CD4-positive, CD25-positive, alpha-beta regulatory T cell (primary cell): ENCODE data around the gene PLD4. TPM values are rescaled to one million over a fixed set of nuclear protein-coding genes. Genes with fewer than 3 reads are reported as not detected.
"Not testable (repeated sequence)": the region's sequence is repeated elsewhere in the genome, so short reads cannot be mapped to it uniquely, and the experiment has no call there.

Experiments used
- ATAC-seq, 2 donors: fragments of 150-1000 bp; cut with Tn5 transposase; one replicate each; pipeline ENCODE4 v1.10.0; 2021; ENCODE audit warnings: low read depth in 2 of 2, moderate number of reproducible peaks in 2 of 2, moderate library complexity in 1 of 2
- DNase-seq, 3 donors: peaks; one replicate each; pipeline versions ENCODE4 v3.0.0 to v3.0.0-alpha.2; 2012 to 2022; ENCODE audit warnings: mixed read lengths in 1 of 3
- H3K27ac ChIP-seq: one replicate; pipeline ENCODE4 v1.7.0; 2013; ENCODE audit warnings: mild to moderate bottlenecking, low read length; ENCODE audit not compliant: insufficient read depth, poor library complexity, severe bottlenecking
- H3K27me3 ChIP-seq: one replicate; pipeline ENCODE4 v1.7.0; 2013; ENCODE audit warnings: low read length; ENCODE audit not compliant: control insufficient read depth, insufficient read depth
- H3K36me3 ChIP-seq: one replicate; pipeline ENCODE4 v1.7.0; 2013; ENCODE audit warnings: mild to moderate bottlenecking, low read length, moderate library complexity; ENCODE audit not compliant: control insufficient read depth, insufficient read depth
- H3K4me1 ChIP-seq: 2 replicates; pipeline ENCODE4 v1.7.0; 2013; ENCODE audit warnings: mild to moderate bottlenecking, low read length; ENCODE audit not compliant: insufficient read depth, control insufficient read depth, poor library complexity, severe bottlenecking
- H3K4me3 ChIP-seq: one replicate; pipeline ENCODE4 v1.7.0; 2013; ENCODE audit warnings: low read depth, mild to moderate bottlenecking, low read length, moderate library complexity
- H3K9me3 ChIP-seq, 2 experiments: 1 replicate in 1 of 2; 2 replicates in 1 of 2; pipeline ENCODE4 v1.7.0; 2013; ENCODE audit warnings: low read length in 2 of 2, mild to moderate bottlenecking in 1 of 2, moderate library complexity in 1 of 2; ENCODE audit not compliant: control insufficient read depth in 2 of 2
- H3K27ac Mint-ChIP-seq, 3 donors: one replicate each; pipeline ENCODE4 v1.8.0; 2020 to 2022; ENCODE audit warnings: mild to moderate bottlenecking in 3 of 3, mixed read lengths in 3 of 3, moderate library complexity in 2 of 3
- H3K27me3 Mint-ChIP-seq: one replicate; pipeline ENCODE4 v1.8.0; 2022; ENCODE audit warnings: mild to moderate bottlenecking, mixed read lengths
- H3K36me3 Mint-ChIP-seq: one replicate; pipeline ENCODE4 v1.8.0; 2020; ENCODE audit warnings: mixed read lengths
- H3K4me1 Mint-ChIP-seq, 4 donors: one replicate each; pipeline ENCODE4 v1.8.0; 2020 to 2022; ENCODE audit warnings: mixed read lengths in 4 of 4, mild to moderate bottlenecking in 1 of 4
- H3K4me3 Mint-ChIP-seq, 4 donors: one replicate each; pipeline ENCODE4 v1.8.0; 2020 to 2022; ENCODE audit warnings: mild to moderate bottlenecking in 4 of 4, mixed read lengths in 4 of 4, moderate library complexity in 3 of 4
- H3K9me3 Mint-ChIP-seq, 7 donors: one replicate each; pipeline ENCODE4 v1.8.0; 2020 to 2022; ENCODE audit warnings: mixed read lengths in 7 of 7, mild to moderate bottlenecking in 3 of 7, moderate library complexity in 2 of 7
- polyA plus RNA-seq, 4 donors: library from polyadenylated mRNA; unstranded; fragments of 300-500 nt; fragmentation: Illumina TruSeq; gene quantifications; one replicate each; pipeline ENCODE4 v1.2.3, GENCODE V29; 2021
- total RNA-seq: library from RNA; stranded (reverse); gene quantifications from one replicate; pipeline ENCODE4 v1.2.3, GENCODE V29; 2022

PLD4 gene
- total and polyA plus RNA-seq, 5 donors from 2014 or later, result 0.34 to 0.69 TPM; not detected in 3

DNA sequence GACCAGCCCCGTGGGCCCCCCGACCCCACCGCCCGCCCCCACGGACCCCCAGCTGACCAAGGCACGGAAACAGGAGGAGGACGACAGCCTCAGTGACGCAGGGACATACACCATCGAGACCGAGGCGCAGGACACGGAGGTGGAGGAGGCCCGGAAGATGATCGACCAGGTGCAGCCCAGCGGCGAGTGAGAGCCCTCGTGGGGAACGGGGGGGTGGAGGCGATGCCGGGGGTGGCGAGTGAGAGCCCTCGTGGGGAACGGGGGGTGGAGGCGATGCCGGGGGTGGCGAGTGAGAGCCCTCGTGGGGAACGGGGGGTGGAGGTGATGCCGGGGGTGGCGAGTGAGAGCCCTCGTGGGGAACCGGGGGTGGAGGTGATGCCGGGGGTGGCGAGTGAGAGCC lies 40.3 kb upstream of the PLD4 start:
- not testable (repeated sequence) for H3K27me3 ChIP-seq, H3K27ac ChIP-seq, H3K27ac Mint-ChIP-seq, H3K4me3 ChIP-seq, H3K9me3 ChIP-seq, H3K4me3 Mint-ChIP-seq, ATAC-seq, H3K36me3 Mint-ChIP-seq, H3K4me1 ChIP-seq, H3K36me3 ChIP-seq, H3K4me1 Mint-ChIP-seq, H3K9me3 Mint-ChIP-seq, H3K27me3 Mint-ChIP-seq, DNase-seq

DNA sequence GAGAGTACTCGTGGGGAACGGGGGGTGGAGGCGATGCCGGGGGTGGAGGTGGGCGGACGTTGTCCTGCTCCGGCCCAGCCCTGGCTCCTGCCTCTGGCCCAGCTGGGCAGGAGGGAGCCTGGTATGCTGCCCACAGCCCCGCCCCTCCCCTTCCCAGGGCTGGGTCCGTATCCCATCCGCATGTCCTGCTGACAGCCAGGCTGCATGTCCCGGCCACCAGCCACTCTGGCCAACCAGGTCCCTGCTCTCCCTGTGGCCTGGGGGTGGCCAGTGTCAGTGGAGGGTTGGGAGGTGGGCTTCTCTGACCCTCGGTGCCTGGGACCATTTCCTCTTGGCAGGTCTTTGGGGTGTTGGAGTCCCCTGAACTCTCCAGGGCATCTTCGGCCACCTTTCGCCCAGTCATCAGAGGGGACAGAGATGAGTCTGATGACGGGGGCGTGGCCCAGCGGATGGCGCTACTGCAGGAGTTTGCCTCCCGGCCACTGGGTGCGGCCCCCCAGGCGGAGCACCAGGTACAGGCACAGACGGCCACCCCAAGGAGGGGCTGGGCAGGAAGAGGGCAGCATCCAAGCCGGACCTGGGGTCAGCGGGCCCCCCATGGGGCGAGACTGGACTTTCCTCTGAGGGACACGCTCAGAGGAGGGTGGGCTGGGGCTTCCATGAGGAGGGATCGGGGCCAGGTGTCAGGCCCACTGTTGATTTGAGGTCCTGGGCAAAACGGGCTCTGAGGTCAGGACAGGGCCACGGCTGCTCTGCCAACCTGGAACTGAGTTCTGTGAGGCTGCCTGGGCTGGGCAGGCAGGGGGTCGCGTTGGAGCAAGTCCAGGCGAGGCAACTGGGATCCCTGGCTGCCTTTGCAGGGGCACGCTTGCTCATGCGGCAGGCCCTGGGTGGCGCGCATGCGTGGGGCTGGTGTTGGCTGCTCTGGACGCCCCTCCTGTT lies 39.4 kb upstream of the PLD4 start:
- ATAC-seq, result no peak
- no peaks in the 10 kb centered on the region for H3K9me3 ChIP-seq
- Mint-ChIP-seq H3K27me3 (no peaks in the 10 kb centered on the region), H3K4me1 (no peaks in the 10 kb centered on the region), H3K9me3 (peaks cover 0 to 1% (median 0%) of the 10 kb centered on the region in 7 donors), H3K27ac (no peak overlapping the region), H3K4me3 (no peak overlapping the region), H3K36me3 (no peaks in the 10 kb centered on the region)
- H3K4me3 ChIP-seq, result no peak overlapping the region
- H3K36me3 ChIP-seq, result no peaks in the 10 kb centered on the region
- H3K27ac ChIP-seq, result no peak overlapping the region
- DNase-seq, result no peak
- no peaks in the 10 kb centered on the region for H3K4me1 ChIP-seq
- no peaks in the 10 kb centered on the region for H3K27me3 ChIP-seq

DNA sequence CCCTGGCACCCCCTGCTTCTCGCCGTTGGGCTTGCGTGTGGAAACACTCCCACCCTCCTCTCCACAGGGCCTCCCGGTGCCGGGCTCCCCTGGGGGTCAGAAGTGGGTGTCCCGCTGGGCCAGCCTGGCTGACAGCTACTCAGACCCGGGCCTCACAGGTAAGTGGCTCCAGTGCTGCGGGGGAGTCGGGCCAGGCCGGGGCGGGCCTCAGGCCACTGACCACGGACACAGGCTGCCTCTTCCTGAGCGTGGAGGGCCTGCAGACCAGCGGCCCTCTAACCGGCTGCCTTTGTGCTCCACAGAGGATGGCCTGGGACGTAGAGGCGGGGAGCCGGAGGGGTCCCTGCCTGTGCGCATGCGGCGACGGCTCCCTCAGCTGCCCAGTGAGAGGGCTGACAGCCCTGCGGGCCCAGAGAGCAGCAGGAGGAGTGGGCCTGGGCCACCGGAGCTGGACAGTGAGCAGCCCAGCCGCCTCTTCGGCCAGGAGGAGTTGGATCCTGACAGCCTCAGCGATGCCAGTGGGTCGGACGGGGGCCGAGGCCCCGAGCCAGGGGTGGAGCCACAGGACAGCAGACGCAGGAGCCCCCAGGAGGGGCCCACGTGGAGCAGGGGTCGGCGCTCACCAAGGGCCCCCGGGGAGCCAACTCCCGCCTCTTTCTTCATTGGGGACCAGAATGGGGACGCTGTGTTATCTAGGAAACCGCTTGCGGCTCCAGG lies 38.5 kb upstream of the PLD4 start:
- no peak for DNase-seq

DNA sequence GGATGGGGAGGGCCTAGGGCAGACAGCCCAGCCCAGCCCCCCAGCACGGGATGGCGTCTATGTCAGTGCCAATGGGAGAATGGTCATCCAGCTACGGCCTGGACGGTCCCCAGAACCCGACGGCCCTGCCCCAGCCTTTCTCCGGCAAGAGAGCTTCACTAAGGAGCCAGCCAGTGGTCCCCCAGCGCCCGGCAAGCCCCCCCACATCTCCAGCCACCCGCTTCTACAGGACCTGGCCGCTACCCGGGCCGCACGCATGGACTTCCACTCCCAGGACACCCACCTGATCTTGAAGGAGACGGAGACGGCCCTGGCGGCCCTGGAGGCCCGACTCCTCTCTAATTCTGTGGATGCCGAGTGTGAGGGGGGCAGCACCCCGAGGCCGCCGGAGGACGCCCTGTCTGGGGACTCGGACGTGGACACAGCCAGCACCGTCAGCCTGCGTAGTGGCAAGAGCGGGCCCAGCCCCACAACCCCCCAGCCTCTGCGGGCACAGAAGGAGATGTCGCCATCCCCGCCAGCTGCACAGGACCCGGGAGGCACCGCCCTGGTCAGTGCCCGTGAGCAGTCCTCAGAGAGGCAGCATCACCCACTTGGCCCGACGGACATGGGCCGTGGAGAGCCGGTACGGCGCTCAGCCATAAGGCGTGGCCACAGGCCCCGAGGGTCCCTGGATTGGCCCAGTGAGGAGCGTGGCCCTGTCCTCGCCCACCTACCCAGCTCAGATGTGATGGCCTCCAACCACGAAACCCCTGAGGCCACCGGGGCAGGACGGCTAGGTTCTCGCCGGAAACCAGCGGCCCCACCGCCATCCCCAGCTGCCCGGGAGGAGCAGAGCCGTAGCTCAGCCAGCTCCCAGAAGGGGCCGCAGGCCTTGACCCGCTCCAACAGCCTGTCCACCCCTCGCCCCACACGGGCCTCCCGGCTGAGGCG lies 37.7 kb upstream of the PLD4 start:
- Histone ChIP-seq H3K4me1 (no peaks in the 10 kb centered on the region), H3K36me3 (no peaks in the 10 kb centered on the region), H3K9me3 (no peaks in the 10 kb centered on the region), H3K27me3 (no peaks in the 10 kb centered on the region), H3K4me3 (no peak overlapping the region), H3K27ac (no peak overlapping the region)
- H3K27ac Mint-ChIP-seq, result no peak overlapping the region
- DNase-seq, result no peak
- peaks cover 0 to 1% (median 0%) of the 10 kb centered on the region in 7 donors for H3K9me3 Mint-ChIP-seq
- no peaks in the 10 kb centered on the region for H3K36me3 Mint-ChIP-seq
- no peak for ATAC-seq
- H3K4me1 Mint-ChIP-seq, result no peaks in the 10 kb centered on the region
- H3K27me3 Mint-ChIP-seq, result no peaks in the 10 kb centered on the region
- no peak overlapping the region for H3K4me3 Mint-ChIP-seq

More for the DNA sequence above, 38.5 kb upstream of the PLD4 start:
- no peak overlapping the region for H3K27ac Mint-ChIP-seq
- Histone ChIP-seq H3K4me1 (no peaks in the 10 kb centered on the region), H3K36me3 (no peaks in the 10 kb centered on the region), H3K9me3 (no peaks in the 10 kb centered on the region), H3K27me3 (no peaks in the 10 kb centered on the region), H3K4me3 (no peak overlapping the region), H3K27ac (no peak overlapping the region)
- H3K4me3 Mint-ChIP-seq, result no peak overlapping the region
- H3K9me3 Mint-ChIP-seq, result peaks cover 0 to 1% (median 0%) of the 10 kb centered on the region in 7 donors
- H3K36me3 Mint-ChIP-seq, result no peaks in the 10 kb centered on the region
- H3K27me3 Mint-ChIP-seq, result no peaks in the 10 kb centered on the region
- ATAC-seq, result no peak
- H3K4me1 Mint-ChIP-seq, result no peaks in the 10 kb centered on the region

DNA sequence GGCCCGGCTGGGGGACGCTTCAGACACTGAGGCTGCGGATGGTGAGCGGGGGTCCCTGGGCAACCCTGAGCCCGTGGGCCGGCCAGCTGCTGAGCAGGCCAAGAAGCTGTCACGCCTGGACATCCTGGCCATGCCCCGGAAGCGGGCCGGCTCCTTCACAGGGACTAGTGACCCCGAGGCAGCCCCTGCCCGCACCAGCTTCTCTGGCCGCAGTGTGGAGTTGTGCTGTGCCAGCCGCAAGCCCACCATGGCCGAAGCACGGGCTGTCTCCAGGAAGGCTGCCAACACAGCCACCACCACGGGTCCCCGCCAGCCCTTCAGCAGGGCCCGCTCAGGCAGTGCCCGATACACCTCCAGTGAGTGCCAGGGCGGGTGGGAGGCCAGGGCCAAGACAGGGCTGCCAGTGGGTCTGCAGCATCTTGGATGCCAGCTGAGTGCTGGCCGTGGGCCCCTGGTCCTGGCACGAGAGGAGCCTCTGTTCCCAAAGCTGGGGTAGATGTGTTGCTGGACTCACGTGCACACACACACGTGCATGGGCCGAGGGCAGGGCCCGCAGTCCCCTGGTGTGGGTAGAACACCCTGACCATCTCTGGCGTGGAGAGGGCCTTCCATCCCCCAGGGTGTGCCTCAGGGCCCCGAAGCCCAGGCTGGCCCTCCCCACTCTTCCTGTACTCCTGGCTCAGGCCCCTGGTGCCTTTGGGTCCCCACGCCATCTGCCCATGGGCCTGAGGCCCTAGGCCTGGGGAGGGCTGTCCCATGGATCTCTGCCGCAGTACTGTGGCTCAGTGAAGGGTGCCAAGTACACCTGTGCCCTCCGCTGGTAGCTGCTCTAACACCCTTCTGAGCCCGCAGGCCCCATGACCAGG lies 36.8 kb upstream of the PLD4 start:
- no peak overlapping the region for H3K27ac Mint-ChIP-seq
- no peaks in the 10 kb centered on the region for H3K36me3 Mint-ChIP-seq
- no peaks in the 10 kb centered on the region for H3K27me3 Mint-ChIP-seq
- no peak overlapping the region for H3K4me3 Mint-ChIP-seq
- Histone ChIP-seq H3K27ac (no peak overlapping the region), H3K4me1 (no peaks in the 10 kb centered on the region), H3K4me3 (no peak overlapping the region), H3K36me3 (no peaks in the 10 kb centered on the region), H3K9me3 (no peaks in the 10 kb centered on the region), H3K27me3 (no peaks in the 10 kb centered on the region)
- peaks cover 0 to 1% (median 0%) of the 10 kb centered on the region in 7 donors for H3K9me3 Mint-ChIP-seq
- H3K4me1 Mint-ChIP-seq, result no peaks in the 10 kb centered on the region
- ATAC-seq (no peak), DNase-seq (no peak)

DNA sequence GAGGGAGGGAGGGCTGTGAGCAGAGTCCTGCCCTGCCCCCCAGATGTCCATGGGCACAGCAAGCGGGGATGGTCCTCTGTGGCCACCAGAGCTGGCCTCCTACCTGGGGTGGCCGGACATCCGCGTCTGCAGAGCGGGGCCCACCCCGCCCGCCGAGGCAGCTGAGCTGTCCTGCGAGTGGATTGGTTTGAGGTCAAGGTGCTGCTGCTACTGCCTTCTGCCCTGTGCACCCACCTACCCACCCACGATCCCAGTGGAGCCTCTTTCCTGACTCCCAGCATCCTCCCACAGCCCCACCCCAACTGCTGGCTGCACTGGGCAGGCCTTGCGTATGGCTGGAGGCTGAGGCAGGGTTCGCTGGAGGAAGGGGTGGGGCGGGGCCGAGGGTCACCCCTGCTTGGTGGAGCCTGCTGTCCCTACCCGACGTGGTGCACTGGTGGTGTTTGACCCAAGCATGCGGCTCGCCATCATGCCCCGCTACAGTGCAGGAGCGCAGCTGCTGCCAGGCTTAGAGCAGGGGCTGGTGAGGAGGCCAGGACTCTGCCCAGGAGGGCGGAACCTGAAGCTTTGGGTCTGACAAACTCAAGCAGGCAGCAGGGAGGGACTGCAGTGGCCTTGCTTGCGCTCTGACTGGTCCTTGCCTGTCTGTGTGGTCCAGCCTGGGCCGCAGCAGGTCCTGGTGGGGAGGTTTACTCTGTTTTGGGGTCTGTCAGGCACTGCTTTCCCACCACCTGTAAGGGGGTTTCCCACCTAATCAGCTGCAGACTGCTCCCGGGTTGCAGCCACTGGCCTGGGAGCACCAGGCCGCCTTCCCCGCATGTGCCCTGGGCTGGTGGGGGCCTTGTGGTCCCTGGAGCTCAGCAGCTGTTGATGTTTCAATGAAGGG lies 35.9 kb upstream of the PLD4 start:
- no peak overlapping the region for H3K27ac Mint-ChIP-seq
- DNase-seq, result no peak

More for the DNA sequence above, 35.9 kb upstream of the PLD4 start:
- H3K9me3 ChIP-seq, result no peaks in the 10 kb centered on the region
- peaks cover 0 to 1% (median 0%) of the 10 kb centered on the region in 7 donors for H3K9me3 Mint-ChIP-seq
- no peak for ATAC-seq
- H3K27ac ChIP-seq, result no peak overlapping the region
- H3K4me3 ChIP-seq, result no peak overlapping the region
- no peaks in the 10 kb centered on the region for H3K4me1 Mint-ChIP-seq
- no peaks in the 10 kb centered on the region for H3K36me3 Mint-ChIP-seq
- H3K4me1 ChIP-seq, result no peaks in the 10 kb centered on the region
- H3K27me3 Mint-ChIP-seq, result no peaks in the 10 kb centered on the region
- H3K36me3 ChIP-seq, result no peaks in the 10 kb centered on the region
- H3K27me3 ChIP-seq, result no peaks in the 10 kb centered on the region
- no peak overlapping the region for H3K4me3 Mint-ChIP-seq
